ENCODE measurements around the gene TRAF3. TPM values are rescaled to one million over a fixed set of nuclear protein-coding genes. Genes with fewer than 3 reads are reported as not detected.

Gene TRAF3
- total RNA-seq, 1 donor from 2014 or later, result 5.7 TPM

DNA sequence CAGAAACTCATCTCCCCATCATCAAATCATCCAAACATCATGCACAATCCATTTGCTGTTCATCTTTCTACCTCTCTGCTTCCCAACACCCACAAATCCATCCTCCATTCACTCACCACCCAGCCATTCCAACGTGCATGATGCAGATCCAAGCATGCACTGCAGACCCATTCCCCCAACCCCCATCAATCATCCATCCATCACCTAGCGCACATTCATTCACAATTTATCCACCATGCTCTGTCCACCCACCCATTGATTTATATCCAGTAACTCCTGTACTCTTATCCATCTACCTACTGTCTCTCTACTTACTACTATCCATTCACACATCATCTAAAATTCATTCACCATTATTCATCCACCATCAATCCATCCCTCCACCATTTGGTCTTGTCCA is 141.2 kb downstream of the TRAF3 start:
- no peak overlapping the region for H3K9ac ChIP-seq (ENCODE audit: low read depth in 1 of 3, low read length in 3 of 3)
- H3K27ac ChIP-seq (ENCODE audit: low read depth, low read length), result no peak overlapping the region
- H3K4me1 ChIP-seq (ENCODE audit: control insufficient read depth in 3 of 3, insufficient read depth in 3 of 3, low read length in 3 of 3), result peaks cover 0 to 6% (median 2%) of the 10 kb centered on the region in 3 donors
- peaks cover 16 to 23% (median 22%) of the 10 kb centered on the region in 3 donors for H3K27me3 ChIP-seq (ENCODE audit: control insufficient read depth in 3 of 3, insufficient read depth in 3 of 3, low read length in 3 of 3)
- no peaks in the 10 kb centered on the region for H3K9me3 ChIP-seq (ENCODE audit: control insufficient read depth in 3 of 3, low read length in 3 of 3)
- no peaks in the 10 kb centered on the region for H3K36me3 ChIP-seq (ENCODE audit: control insufficient read depth in 3 of 3, insufficient read depth in 3 of 3, low read length in 3 of 3)
- H3K4me3 ChIP-seq (ENCODE audit: low read length in 3 of 3), result no peak overlapping the region

DNA sequence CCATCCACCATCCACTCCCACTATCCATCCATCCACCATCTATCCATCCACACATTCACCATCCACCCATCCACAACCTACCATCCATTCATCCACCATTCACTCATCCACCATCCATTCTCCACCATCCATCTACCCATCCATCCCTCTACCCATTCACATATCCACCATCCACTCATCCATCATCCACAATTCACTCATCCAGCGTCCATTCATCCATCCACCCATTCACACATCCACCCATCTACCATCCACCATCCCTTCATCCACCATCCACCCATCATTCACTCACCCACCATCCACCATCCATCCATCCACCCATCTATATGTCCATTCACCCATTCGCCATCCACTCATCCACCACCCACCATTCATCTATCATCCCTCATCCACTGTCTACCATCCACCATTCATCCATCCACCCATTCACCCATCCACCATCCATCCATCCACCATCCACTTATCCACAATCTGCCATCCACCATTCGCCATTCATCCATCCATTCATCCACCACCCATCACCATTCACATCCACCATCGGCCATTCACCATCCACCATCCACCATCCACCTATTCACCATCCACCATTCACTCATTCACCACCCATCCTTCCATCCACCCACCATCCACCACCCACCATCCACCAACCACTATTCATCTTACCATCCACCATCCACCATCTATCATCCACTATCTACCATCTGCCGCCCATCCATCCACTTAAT is 143.2 kb downstream of the TRAF3 start:
- Histone ChIP-seq H3K27me3 (ENCODE audit: control insufficient read depth in 3 of 3, insufficient read depth in 3 of 3, low read length in 3 of 3) (peaks cover 36 to 43% (median 42%) of the 10 kb centered on the region in 3 donors), H3K9me3 (ENCODE audit: control insufficient read depth in 3 of 3, low read length in 3 of 3) (no peaks in the 10 kb centered on the region), H3K9ac (ENCODE audit: low read depth in 1 of 3, low read length in 3 of 3) (no peak overlapping the region), H3K27ac (ENCODE audit: low read depth, low read length) (no peak overlapping the region), H3K4me1 (ENCODE audit: control insufficient read depth in 3 of 3, insufficient read depth in 3 of 3, low read length in 3 of 3) (peaks cover 0 to 6% (median 2%) of the 10 kb centered on the region in 3 donors), H3K36me3 (ENCODE audit: control insufficient read depth in 3 of 3, insufficient read depth in 3 of 3, low read length in 3 of 3) (no peaks in the 10 kb centered on the region), H3K4me3 (ENCODE audit: low read length in 3 of 3) (no peak overlapping the region)

DNA sequence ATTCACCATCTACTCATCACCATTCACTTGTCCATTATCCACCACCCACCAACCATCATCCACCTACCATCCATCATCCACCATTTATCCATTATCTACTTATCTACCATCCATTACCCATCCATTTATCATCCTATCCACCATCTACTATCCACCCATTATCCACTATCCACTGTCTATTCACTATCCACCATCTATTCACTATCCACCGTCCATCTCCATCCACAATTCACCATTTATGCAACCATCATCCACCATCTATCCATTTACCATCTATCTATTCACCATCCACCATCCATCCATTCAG is 143.7 kb downstream of the TRAF3 start:
- Histone ChIP-seq H3K36me3 (ENCODE audit: control insufficient read depth in 3 of 3, insufficient read depth in 3 of 3, low read length in 3 of 3) (no peaks in the 10 kb centered on the region), H3K4me3 (ENCODE audit: low read length in 3 of 3) (no peak overlapping the region), H3K9me3 (ENCODE audit: control insufficient read depth in 3 of 3, low read length in 3 of 3) (no peaks in the 10 kb centered on the region), H3K27ac (ENCODE audit: low read depth, low read length) (no peak overlapping the region), H3K27me3 (ENCODE audit: control insufficient read depth in 3 of 3, insufficient read depth in 3 of 3, low read length in 3 of 3) (peaks cover 40 to 48% (median 45%) of the 10 kb centered on the region in 3 donors), H3K9ac (ENCODE audit: low read depth in 1 of 3, low read length in 3 of 3) (no peak overlapping the region), H3K4me1 (ENCODE audit: control insufficient read depth in 3 of 3, insufficient read depth in 3 of 3, low read length in 3 of 3) (peaks cover 0 to 6% (median 2%) of the 10 kb centered on the region in 3 donors)

DNA sequence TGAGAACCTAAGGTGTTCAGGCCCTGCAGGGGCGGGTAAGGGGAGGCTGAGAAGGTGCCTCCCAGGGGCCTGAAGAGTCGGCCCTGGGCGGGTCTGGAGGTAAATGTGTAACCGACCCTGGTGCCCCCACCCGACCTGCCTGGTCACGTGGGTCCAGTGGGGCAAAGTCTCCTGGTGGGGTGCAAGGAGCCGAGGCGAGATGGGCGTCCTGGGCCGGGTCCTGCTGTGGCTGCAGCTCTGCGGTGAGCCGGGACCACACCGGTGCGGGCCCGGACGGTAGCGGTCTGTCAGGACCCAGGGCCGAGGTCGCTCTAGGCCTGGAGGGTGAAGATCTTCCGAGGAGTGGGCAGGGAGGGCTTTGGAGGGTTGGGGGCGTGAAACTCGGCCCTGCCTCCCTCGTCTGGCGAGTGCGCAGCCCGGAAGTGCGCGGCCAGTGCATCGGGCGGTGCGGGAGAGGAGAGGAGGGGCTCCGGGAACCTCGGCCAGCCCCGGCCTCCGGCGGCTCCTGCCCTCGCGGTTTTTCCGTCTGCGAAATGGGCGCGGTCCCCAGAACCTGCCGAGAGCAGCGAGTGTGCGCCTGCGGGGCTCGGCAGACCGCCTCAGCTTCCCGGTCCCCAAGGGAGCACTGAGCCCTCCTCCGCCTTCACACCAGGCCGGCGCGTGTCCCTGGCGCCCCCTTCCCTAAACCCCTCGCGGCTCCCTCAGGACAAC is 145.4 kb downstream of the TRAF3 start, which contains the start of gene AMN:
AMN (plus strand) TSS at position 174 of the 711 bp plus-strand sequence; CDS start at position 200, 26 bp downstream.
- Histone ChIP-seq H3K36me3 (ENCODE audit: control insufficient read depth in 3 of 3, insufficient read depth in 3 of 3, low read length in 3 of 3) (no peaks in the 10 kb centered on the region), H3K4me1 (ENCODE audit: control insufficient read depth in 3 of 3, insufficient read depth in 3 of 3, low read length in 3 of 3) (peaks cover 0 to 6% (median 2%) of the 10 kb centered on the region in 3 donors), H3K9me3 (ENCODE audit: control insufficient read depth in 3 of 3, low read length in 3 of 3) (no peaks in the 10 kb centered on the region), H3K9ac (ENCODE audit: low read depth in 1 of 3, low read length in 3 of 3) (no peak within 1 kb of the TSS), H3K27me3 (ENCODE audit: control insufficient read depth in 3 of 3, insufficient read depth in 3 of 3, low read length in 3 of 3) (peaks cover 47 to 56% (median 55%) of the 10 kb centered on the region in 3 donors), H3K4me3 (ENCODE audit: low read length in 3 of 3) (no peak within 1 kb of the TSS), H3K27ac (ENCODE audit: low read depth, low read length) (no peak within 1 kb of the TSS)

DNA sequence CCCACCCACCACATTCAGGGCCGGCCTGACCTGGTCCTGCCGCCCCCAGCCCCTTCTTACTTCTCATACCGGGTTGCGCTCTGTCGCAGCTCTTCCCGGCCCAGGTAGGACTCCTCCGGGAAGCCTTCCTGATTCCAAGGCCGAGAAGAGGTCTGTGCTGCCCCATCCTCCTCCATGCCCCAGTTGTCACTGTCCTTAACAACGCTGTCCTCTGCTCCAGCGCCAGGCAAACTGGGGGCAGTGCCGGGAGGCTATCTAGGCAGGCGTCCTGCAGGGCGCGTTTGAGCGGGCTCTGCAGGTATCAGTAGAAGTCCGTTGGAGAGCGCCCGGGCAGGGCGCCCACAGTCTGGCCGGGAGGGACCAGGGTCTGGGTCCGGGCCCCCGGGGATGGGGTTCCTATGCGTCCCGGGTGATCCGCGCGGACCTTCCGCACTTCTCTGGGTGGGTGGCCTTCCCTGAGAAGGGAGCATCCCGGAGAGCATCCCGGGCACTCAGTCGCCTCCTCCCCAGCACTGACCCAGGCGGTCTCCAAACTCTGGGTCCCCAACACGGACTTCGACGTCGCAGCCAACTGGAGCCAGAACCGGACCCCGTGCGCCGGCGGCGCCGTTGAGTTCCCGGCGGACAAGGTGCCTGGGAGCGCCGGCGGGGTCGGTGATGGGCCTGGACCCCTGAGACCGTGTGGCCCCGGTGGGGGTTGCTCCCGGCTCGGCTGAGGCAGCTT is 146.1 kb downstream of the TRAF3 start:
- peaks cover 54 to 61% (median 61%) of the 10 kb centered on the region in 3 donors for H3K27me3 ChIP-seq (ENCODE audit: control insufficient read depth in 3 of 3, insufficient read depth in 3 of 3, low read length in 3 of 3)

DNA sequence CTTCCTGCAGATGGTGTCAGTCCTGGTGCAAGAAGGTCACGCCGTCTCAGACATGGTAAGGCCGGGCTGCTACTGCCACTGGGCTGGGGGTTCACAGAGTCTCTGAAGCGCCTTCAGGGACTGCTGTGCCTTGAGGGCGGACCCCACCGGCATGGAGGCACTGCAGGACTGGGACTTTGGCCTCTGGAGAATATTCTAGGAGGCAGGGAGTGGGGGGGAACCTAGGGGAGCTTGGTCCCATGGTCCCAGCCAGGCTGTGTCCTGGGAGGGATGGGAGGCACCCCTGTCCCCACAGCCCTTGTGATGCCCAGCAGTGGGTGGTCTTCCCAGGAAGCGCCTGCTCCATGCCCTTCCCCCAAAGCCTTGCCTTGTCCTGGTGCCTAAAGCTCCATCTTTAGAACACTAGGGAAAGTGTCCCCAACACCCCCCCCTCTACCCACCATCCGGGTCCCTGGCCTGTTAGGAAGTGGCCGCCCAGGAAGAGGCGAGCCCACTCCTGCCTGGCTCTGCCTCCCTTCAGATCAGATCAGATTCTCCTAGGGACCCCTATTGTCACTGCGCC is 146.8 kb downstream of the TRAF3 start:
- Histone ChIP-seq H3K9ac (ENCODE audit: low read depth in 1 of 3, low read length in 3 of 3) (peak overlapping the region in 1 of 3 donors; percentile 20), H3K27me3 (ENCODE audit: control insufficient read depth in 3 of 3, insufficient read depth in 3 of 3, low read length in 3 of 3) (peaks cover 61 to 68% (median 66%) of the 10 kb centered on the region in 3 donors), H3K4me3 (ENCODE audit: low read length in 3 of 3) (no peak overlapping the region), H3K27ac (ENCODE audit: low read depth, low read length) (no peak overlapping the region), H3K4me1 (ENCODE audit: control insufficient read depth in 3 of 3, insufficient read depth in 3 of 3, low read length in 3 of 3) (peaks cover 4 to 17% (median 6%) of the 10 kb centered on the region in 3 donors), H3K36me3 (ENCODE audit: control insufficient read depth in 3 of 3, insufficient read depth in 3 of 3, low read length in 3 of 3) (no peaks in the 10 kb centered on the region), H3K9me3 (ENCODE audit: control insufficient read depth in 3 of 3, low read length in 3 of 3) (no peaks in the 10 kb centered on the region)

More for the DNA sequence above, 146.1 kb downstream of the TRAF3 start:
- no peaks in the 10 kb centered on the region for H3K36me3 ChIP-seq (ENCODE audit: control insufficient read depth in 3 of 3, insufficient read depth in 3 of 3, low read length in 3 of 3)
- peak overlapping the region in 1 of 3 donors; percentile 20 for H3K9ac ChIP-seq (ENCODE audit: low read depth in 1 of 3, low read length in 3 of 3)
- H3K27ac ChIP-seq (ENCODE audit: low read depth, low read length), result no peak overlapping the region
- no peaks in the 10 kb centered on the region for H3K9me3 ChIP-seq (ENCODE audit: control insufficient read depth in 3 of 3, low read length in 3 of 3)
- no peak overlapping the region for H3K4me3 ChIP-seq (ENCODE audit: low read length in 3 of 3)
- H3K4me1 ChIP-seq (ENCODE audit: control insufficient read depth in 3 of 3, insufficient read depth in 3 of 3, low read length in 3 of 3), result peaks cover 0 to 10% (median 0%) of the 10 kb centered on the region in 3 donors

DNA sequence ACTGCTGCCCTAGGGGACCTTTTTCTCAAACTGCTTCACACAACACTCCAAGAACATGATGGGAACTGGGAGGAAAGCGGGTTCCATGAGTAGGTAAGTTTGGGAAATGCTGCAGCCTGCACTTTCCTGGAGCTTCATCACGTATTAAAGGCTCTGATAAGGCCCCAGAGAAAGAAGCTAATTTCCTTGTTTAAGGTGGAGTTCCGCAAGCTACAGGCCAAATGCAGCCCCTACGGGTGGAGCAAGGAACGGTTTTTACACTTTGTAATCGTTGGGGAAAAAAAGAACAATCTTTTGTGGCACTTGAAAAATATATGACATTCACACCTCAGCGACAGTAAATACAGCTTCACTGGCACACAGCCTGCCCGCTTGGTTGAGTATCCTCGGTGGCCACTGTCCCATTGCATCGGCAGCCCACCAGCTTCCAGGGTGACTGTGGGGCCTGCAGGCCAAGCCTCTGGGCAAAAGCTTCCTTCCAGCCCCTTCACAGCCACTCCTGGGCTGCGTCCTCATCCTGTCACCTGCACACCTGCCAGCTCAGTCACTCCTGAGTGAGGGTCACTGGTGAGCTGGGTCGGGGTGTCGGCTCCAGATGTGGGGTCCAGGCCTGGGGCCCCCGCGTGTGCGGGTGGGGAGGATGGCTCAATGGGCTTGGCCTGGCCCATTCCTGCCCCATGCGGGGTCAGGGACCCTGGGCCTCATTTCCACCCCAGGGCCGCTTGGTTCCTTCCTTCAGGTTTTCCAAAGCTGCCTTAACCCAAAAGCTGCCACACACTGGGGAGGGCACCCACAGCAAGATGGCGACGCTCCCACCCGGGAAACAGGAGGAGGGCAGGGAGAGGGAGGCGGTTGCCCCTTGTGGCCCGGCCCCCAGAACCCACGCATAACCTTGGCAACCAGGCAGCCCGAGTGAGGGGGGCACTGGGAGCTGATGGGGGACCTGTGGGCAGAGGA is 147.7 kb downstream of the TRAF3 start:
- Histone ChIP-seq H3K9ac (ENCODE audit: low read depth in 1 of 3, low read length in 3 of 3) (no peak overlapping the region), H3K4me3 (ENCODE audit: low read length in 3 of 3) (no peak overlapping the region), H3K9me3 (ENCODE audit: control insufficient read depth in 3 of 3, low read length in 3 of 3) (no peaks in the 10 kb centered on the region), H3K27me3 (ENCODE audit: control insufficient read depth in 3 of 3, insufficient read depth in 3 of 3, low read length in 3 of 3) (peaks cover 70 to 77% (median 75%) of the 10 kb centered on the region in 3 donors), H3K4me1 (ENCODE audit: control insufficient read depth in 3 of 3, insufficient read depth in 3 of 3, low read length in 3 of 3) (peaks cover 13 to 26% (median 15%) of the 10 kb centered on the region in 3 donors), H3K27ac (ENCODE audit: low read depth, low read length) (no peak overlapping the region), H3K36me3 (ENCODE audit: control insufficient read depth in 3 of 3, insufficient read depth in 3 of 3, low read length in 3 of 3) (no peaks in the 10 kb centered on the region)

DNA sequence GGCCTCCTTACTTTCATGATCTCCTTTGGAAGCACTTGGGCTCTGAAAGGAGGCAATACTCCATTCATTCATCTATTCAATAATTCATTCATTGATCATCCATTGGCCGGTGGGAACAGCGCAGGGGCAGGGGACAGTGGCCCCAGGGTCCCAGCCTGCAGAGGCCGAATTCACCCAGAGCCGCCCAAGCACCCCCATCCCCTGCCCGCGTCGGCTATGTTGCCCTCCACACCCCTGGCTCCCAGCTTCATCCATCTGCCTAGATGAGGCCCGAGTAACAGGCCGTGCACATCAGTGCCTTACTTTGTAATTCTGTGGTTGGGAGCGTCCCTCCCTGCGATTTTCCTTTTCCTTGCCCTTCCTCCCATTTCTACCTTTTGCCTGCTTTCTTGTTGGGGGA is 148.4 kb downstream of the TRAF3 start:
- no peak overlapping the region for H3K9ac ChIP-seq (ENCODE audit: low read depth in 1 of 3, low read length in 3 of 3)
- no peaks in the 10 kb centered on the region for H3K36me3 ChIP-seq (ENCODE audit: control insufficient read depth in 3 of 3, insufficient read depth in 3 of 3, low read length in 3 of 3)
- H3K9me3 ChIP-seq (ENCODE audit: control insufficient read depth in 3 of 3, low read length in 3 of 3), result no peaks in the 10 kb centered on the region
- H3K27me3 ChIP-seq (ENCODE audit: control insufficient read depth in 3 of 3, insufficient read depth in 3 of 3, low read length in 3 of 3), result peaks cover 70 to 76% (median 75%) of the 10 kb centered on the region in 3 donors
- H3K4me3 ChIP-seq (ENCODE audit: low read length in 3 of 3), result no peak overlapping the region
- H3K27ac ChIP-seq (ENCODE audit: low read depth, low read length), result no peak overlapping the region
- peaks cover 13 to 26% (median 15%) of the 10 kb centered on the region in 3 donors for H3K4me1 ChIP-seq (ENCODE audit: control insufficient read depth in 3 of 3, insufficient read depth in 3 of 3, low read length in 3 of 3)

DNA sequence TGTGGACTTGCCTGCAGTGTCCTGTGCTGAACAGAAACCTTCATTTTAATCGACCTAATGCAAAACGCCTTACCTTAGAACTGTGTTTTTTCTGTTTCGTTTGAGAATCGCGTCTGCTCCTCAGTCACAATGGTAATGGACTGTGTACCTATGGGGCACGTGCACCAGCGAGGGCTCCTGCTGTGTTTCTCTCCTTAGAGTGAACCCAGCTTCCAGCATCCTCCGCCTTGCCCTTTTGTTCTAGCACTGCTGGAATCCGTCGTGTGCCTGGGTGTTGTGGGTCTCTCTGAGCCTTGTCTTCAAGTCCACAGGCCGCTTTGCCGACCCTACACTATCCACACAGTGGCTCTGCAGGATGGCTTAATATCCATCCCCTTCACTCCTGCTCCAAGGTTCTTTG is 148.9 kb downstream of the TRAF3 start:
- peaks cover 70 to 80% (median 78%) of the 10 kb centered on the region in 3 donors for H3K27me3 ChIP-seq (ENCODE audit: control insufficient read depth in 3 of 3, insufficient read depth in 3 of 3, low read length in 3 of 3)
- H3K27ac ChIP-seq (ENCODE audit: low read depth, low read length), result no peak overlapping the region
- peaks cover 13 to 26% (median 15%) of the 10 kb centered on the region in 3 donors for H3K4me1 ChIP-seq (ENCODE audit: control insufficient read depth in 3 of 3, insufficient read depth in 3 of 3, low read length in 3 of 3)
- H3K4me3 ChIP-seq (ENCODE audit: low read length in 3 of 3), result no peak overlapping the region
- H3K9me3 ChIP-seq (ENCODE audit: control insufficient read depth in 3 of 3, low read length in 3 of 3), result no peaks in the 10 kb centered on the region
- H3K36me3 ChIP-seq (ENCODE audit: control insufficient read depth in 3 of 3, insufficient read depth in 3 of 3, low read length in 3 of 3), result no peaks in the 10 kb centered on the region
- no peak overlapping the region for H3K9ac ChIP-seq (ENCODE audit: low read depth in 1 of 3, low read length in 3 of 3)

Data from skeletal muscle tissue (tissue), 4 donors.